Measurements from ENCODE around the gene MAMLD1. TPM values are rescaled to one million over a fixed set of nuclear protein-coding genes. Genes with fewer than 3 reads are reported as not detected.

MAMLD1 gene
- total RNA-seq, 1 experiment from 2014 or later, result 0.48 TPM

GRCh38 chrX:150429594-150429993, 66.5 kb downstream of the MAMLD1 start:
- no peak overlapping the region for H3T11ph ChIP-seq (ENCODE audit: low read length)
- no peaks in the 10 kb centered on the region for H3K23me2 ChIP-seq (ENCODE audit: insufficient read length, low read depth, low read length, poor library complexity, severe bottlenecking)
- H3K9me3 ChIP-seq (ENCODE audit: control insufficient read depth, low read depth, low read length), result no peaks in the 10 kb centered on the region
- H4K8ac ChIP-seq (replicated peaks; ENCODE audit: insufficient read length, low read depth, low read length), result no peak overlapping the region
- no peak overlapping the region for H2AK5ac ChIP-seq (ENCODE audit: insufficient read length, low read length)
- Mint-ChIP-seq H3K36me3 (ENCODE audit: insufficient read depth in 1 of 3, low read depth in 3 of 3) (no peaks in the 10 kb centered on the region), H3K4me3 (no peak overlapping the region), H3K27me3 (ENCODE audit: low read depth) (peaks cover 2% of the 10 kb centered on the region), H3K27ac (no peak overlapping the region), H3K9me3 (peaks cover 69 to 70% of the 10 kb centered on the region in 2 experiments), H3K4me1 (no peaks in the 10 kb centered on the region)
- H3K4me2 ChIP-seq (ENCODE audit: insufficient read depth, insufficient read length, low read length), result no peak overlapping the region
- H3K14ac ChIP-seq (ENCODE audit: insufficient read depth, low read length), result no peak overlapping the region
- H3K9ac ChIP-seq (ENCODE audit: extremely low read depth, insufficient read length, low read length), result no peak overlapping the region
- no CpG with 5 or more reads among the region's 1 CpG for WGBS (ENCODE audit: extremely low coverage, insufficient read length, low lambda C conversion rate)
- no peak overlapping the region for H3K56ac ChIP-seq (ENCODE audit: insufficient read length, low read depth, low read length)
- H3K23ac ChIP-seq (ENCODE audit: insufficient read length, low read depth, low read length), result no peak overlapping the region
- no peak overlapping the region for H2AFZ ChIP-seq (ENCODE audit: low read length)
- no peaks in the 10 kb centered on the region for H3K4me1 ChIP-seq (ENCODE audit: insufficient read depth, low read length)
- H2BK120ac ChIP-seq (ENCODE audit: low read depth, low read length, poor library complexity, severe bottlenecking), result no peak overlapping the region
- no peak for DNase-seq
- H3K18ac ChIP-seq (ENCODE audit: insufficient read length, low read depth, low read length), result no peak overlapping the region
- no peak overlapping the region for H2BK5ac ChIP-seq (ENCODE audit: insufficient read length, low read length)
- H3K4ac ChIP-seq (ENCODE audit: low read depth, low read length), result no peak overlapping the region
- no peaks in the 10 kb centered on the region for H3K79me2 ChIP-seq (ENCODE audit: insufficient read depth, low read length)
- no peak for TF ChIP-seq CTCF (conservative IDR thresholded peaks at IDR 0.05)
- H4K20me1 ChIP-seq (ENCODE audit: control insufficient read depth, insufficient read depth, insufficient read length), result no peaks in the 10 kb centered on the region
- no peak overlapping the region for H4K91ac ChIP-seq (ENCODE audit: insufficient read length, low read depth, low read length)
- H3K27ac ChIP-seq (ENCODE audit: insufficient read length, low read depth, low read length), result no peak overlapping the region
- no peak overlapping the region for H2BK15ac ChIP-seq (ENCODE audit: low read depth, low read length)
- no peaks in the 10 kb centered on the region for H3K79me1 ChIP-seq (ENCODE audit: insufficient read depth, low read depth, low read length, poor library complexity, severe bottlenecking)
- H2BK12ac ChIP-seq (ENCODE audit: insufficient read length, low read depth, low read length), result no peak overlapping the region
- no peak overlapping the region for H2BK20ac ChIP-seq (ENCODE audit: low read depth, low read length, poor library complexity, severe bottlenecking)
- no peaks in the 10 kb centered on the region for H3K27me3 ChIP-seq (ENCODE audit: insufficient read depth, low read length)
- H4K5ac ChIP-seq (ENCODE audit: insufficient read length, low read depth, low read length), result no peak overlapping the region
